CD4-positive, CD25-positive, alpha-beta regulatory T cell (primary cell): Measurements from ENCODE around the gene SH3D21. TPM values are rescaled to one million over a fixed set of nuclear protein-coding genes. Genes with fewer than 3 reads are reported as not detected.
A peak's percentile ranks its signal among the peaks of the same experiment; 100 is the strongest.

Experiments
- ATAC-seq, 2 donors: fragments of 150-1000 bp; cut with Tn5 transposase; one replicate each; pipeline ENCODE4 v1.10.0; 2021; ENCODE audit warnings: low read depth in 2 of 2, moderate number of reproducible peaks in 2 of 2, moderate library complexity in 1 of 2
- DNase-seq, 3 donors: peaks; one replicate each; pipeline versions ENCODE4 v3.0.0 to v3.0.0-alpha.2; 2012 to 2022; ENCODE audit warnings: mixed read lengths in 1 of 3
- H3K27ac ChIP-seq: one replicate; pipeline ENCODE4 v1.7.0; 2013; ENCODE audit warnings: mild to moderate bottlenecking, low read length; ENCODE audit not compliant: insufficient read depth, poor library complexity, severe bottlenecking
- H3K27me3 ChIP-seq: one replicate; pipeline ENCODE4 v1.7.0; 2013; ENCODE audit warnings: low read length; ENCODE audit not compliant: control insufficient read depth, insufficient read depth
- H3K36me3 ChIP-seq: one replicate; pipeline ENCODE4 v1.7.0; 2013; ENCODE audit warnings: mild to moderate bottlenecking, low read length, moderate library complexity; ENCODE audit not compliant: control insufficient read depth, insufficient read depth
- H3K4me1 ChIP-seq: 2 replicates; pipeline ENCODE4 v1.7.0; 2013; ENCODE audit warnings: mild to moderate bottlenecking, low read length; ENCODE audit not compliant: insufficient read depth, control insufficient read depth, poor library complexity, severe bottlenecking
- H3K4me3 ChIP-seq: one replicate; pipeline ENCODE4 v1.7.0; 2013; ENCODE audit warnings: low read depth, mild to moderate bottlenecking, low read length, moderate library complexity
- H3K9me3 ChIP-seq, 2 experiments: 1 replicate in 1 of 2; 2 replicates in 1 of 2; pipeline ENCODE4 v1.7.0; 2013; ENCODE audit warnings: low read length in 2 of 2, mild to moderate bottlenecking in 1 of 2, moderate library complexity in 1 of 2; ENCODE audit not compliant: control insufficient read depth in 2 of 2
- H3K27ac Mint-ChIP-seq, 3 donors: one replicate each; pipeline ENCODE4 v1.8.0; 2020 to 2022; ENCODE audit warnings: mild to moderate bottlenecking in 3 of 3, mixed read lengths in 3 of 3, moderate library complexity in 2 of 3
- H3K27me3 Mint-ChIP-seq: one replicate; pipeline ENCODE4 v1.8.0; 2022; ENCODE audit warnings: mild to moderate bottlenecking, mixed read lengths
- H3K36me3 Mint-ChIP-seq: one replicate; pipeline ENCODE4 v1.8.0; 2020; ENCODE audit warnings: mixed read lengths
- H3K4me1 Mint-ChIP-seq, 4 donors: one replicate each; pipeline ENCODE4 v1.8.0; 2020 to 2022; ENCODE audit warnings: mixed read lengths in 4 of 4, mild to moderate bottlenecking in 1 of 4
- H3K4me3 Mint-ChIP-seq, 4 donors: one replicate each; pipeline ENCODE4 v1.8.0; 2020 to 2022; ENCODE audit warnings: mild to moderate bottlenecking in 4 of 4, mixed read lengths in 4 of 4, moderate library complexity in 3 of 4
- H3K9me3 Mint-ChIP-seq, 7 donors: one replicate each; pipeline ENCODE4 v1.8.0; 2020 to 2022; ENCODE audit warnings: mixed read lengths in 7 of 7, mild to moderate bottlenecking in 3 of 7, moderate library complexity in 2 of 7
- polyA plus RNA-seq, 4 donors: library from polyadenylated mRNA; unstranded; fragments of 300-500 nt; fragmentation: Illumina TruSeq; gene quantifications; one replicate each; pipeline ENCODE4 v1.2.3, GENCODE V29; 2021
- total RNA-seq: library from RNA; stranded (reverse); gene quantifications from one replicate; pipeline ENCODE4 v1.2.3, GENCODE V29; 2022

The SH3D21 gene
- total RNA-seq (3.2 TPM), polyA plus RNA-seq (under 1 TPM; 0.26 to 0.42 (median 0.33) TPM)

DNA sequence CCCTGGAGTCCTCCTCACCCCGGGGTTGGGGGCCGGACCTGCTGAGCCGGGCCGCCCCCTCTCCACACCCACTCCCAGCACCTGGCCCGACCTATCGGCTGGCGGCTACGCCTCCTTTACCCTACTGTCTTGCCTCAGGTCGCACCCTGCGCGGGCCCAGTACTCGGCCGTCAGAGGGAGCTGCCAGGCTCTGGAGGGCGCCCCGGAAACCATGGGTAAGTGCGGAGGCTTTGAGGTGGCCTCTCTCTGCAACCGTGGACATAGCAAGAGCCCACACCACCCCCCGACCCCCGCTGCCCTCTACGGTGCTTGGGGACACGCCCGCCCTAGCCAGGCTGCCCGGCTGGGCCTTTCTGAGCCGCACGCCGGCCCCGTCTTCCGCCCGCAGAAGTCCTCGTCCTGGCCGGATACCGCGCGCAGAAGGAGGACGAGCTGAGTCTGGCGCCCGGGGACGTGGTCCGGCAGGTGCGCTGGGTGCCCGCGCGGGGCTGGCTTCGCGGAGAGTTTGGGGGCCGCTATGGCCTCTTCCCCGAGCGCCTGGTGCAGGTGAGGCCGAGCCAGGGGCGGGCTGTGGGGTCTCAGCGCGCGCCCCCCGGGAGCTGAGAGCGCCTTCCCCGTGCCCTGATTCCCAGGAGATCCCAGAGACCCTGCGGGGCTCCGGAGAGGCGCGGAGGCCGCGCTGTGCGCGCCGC is at the start of gene SH3D21:
Gene SH3D21, plus strand, starts transcription at position 159 of the 692 bp plus-strand sequence. Its CDS starts 53 bp downstream, at position 212.
- Mint-ChIP-seq H3K4me3 (peak within 1 kb of the TSS; percentile 86 to 99 (median 94)), H3K4me1 (peaks cover 0 to 22% (median 7%) of the 10 kb centered on the region in 4 donors), H3K36me3 (peaks cover 17% of the 10 kb centered on the region), H3K27me3 (no peaks in the 10 kb centered on the region), H3K9me3 (no peaks in the 10 kb centered on the region), H3K27ac (peak within 1 kb of the TSS; percentile 76 to 94 (median 90))
- peak; percentile 33 to 40 for ATAC-seq
- Histone ChIP-seq H3K27ac (peak within 1 kb of the TSS; percentile 80), H3K9me3 (no peaks in the 10 kb centered on the region), H3K4me1 (peaks cover 14% of the 10 kb centered on the region), H3K27me3 (no peaks in the 10 kb centered on the region), H3K4me3 (peak within 1 kb of the TSS; percentile 68), H3K36me3 (peaks cover 24% of the 10 kb centered on the region)
- DNase-seq = peak; percentile 42 to 76 (median 53)

DNA sequence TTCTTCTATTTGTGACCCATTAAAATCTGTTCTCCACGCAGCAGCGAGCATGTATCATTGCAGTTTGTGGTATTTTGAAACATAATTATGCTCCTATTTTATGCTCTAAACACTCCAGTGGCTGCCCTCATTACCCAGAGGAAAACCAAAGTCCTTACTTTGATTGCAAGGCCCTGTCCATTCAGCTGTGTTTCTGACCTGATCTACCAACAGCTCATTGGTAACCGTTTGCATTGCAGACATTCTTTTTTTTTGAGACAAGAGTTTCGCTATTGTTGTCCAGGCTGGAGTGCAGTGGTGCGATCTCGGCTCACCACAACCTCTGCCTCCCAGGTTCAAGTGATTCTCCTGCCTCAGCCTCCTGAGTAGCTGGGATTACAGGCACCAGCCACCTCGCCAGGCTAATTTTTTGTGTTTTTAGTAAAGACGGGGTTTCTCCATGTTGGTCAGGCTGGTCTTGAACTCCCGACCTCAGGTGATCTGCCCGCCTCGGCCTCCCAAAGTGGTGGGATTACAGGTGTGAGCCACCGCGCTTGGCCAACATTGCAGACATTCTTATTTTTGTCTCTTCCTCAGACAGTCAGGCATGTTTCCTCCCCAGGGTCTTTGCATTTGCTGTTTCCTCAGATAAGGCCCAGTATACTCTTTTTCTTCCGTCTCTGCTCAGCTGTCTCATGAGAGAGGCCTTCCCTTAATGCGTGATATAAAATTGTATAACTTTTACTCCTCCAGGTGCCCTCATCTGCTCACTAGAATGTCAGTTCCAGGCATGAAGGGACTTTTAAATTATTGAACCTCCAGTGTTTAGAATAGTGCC is 49.4 kb upstream of the SH3D21 start:
- Mint-ChIP-seq H3K36me3 (peaks cover 19% of the 10 kb centered on the region), H3K4me3 (no peak overlapping the region), H3K27ac (peak overlapping the region in 2 of 3 donors; percentile 13 to 49), H3K27me3 (no peaks in the 10 kb centered on the region), H3K4me1 (peaks cover 18 to 57% (median 45%) of the 10 kb centered on the region in 4 donors), H3K9me3 (no peaks in the 10 kb centered on the region)
- ATAC-seq (no peak), DNase-seq (no peak)
- Histone ChIP-seq H3K9me3 (no peaks in the 10 kb centered on the region), H3K27ac (no peak overlapping the region), H3K27me3 (no peaks in the 10 kb centered on the region), H3K4me3 (no peak overlapping the region), H3K36me3 (peaks cover 31% of the 10 kb centered on the region), H3K4me1 (no peaks in the 10 kb centered on the region)

DNA sequence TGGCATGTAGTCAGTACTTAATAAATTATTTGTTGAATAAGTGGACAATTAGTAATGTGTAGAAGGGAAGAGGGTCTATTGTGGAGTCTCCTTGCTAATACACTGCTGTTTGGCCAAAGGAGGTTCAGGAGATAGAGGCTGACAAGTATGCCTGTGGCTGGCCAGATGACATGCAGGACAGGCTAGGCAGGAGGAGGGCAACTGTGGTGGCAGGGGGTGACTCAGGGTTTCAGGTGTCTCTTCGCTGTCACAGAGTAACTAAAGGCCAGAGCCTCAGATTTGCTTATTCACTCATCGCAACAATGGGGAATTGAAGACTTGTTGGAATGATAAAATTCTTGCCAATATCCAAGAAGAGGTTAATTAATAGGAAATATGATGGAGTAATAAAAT is 48.8 kb upstream of the SH3D21 start:
- Histone ChIP-seq H3K4me3 (no peak overlapping the region), H3K27me3 (no peaks in the 10 kb centered on the region), H3K36me3 (peaks cover 34% of the 10 kb centered on the region), H3K27ac (no peak overlapping the region), H3K4me1 (no peaks in the 10 kb centered on the region), H3K9me3 (no peaks in the 10 kb centered on the region)
- Mint-ChIP-seq H3K4me3 (no peak overlapping the region), H3K27ac (peak overlapping the region in 2 of 3 donors; percentile 13 to 49), H3K36me3 (peaks cover 23% of the 10 kb centered on the region), H3K9me3 (no peaks in the 10 kb centered on the region), H3K4me1 (peaks cover 22 to 54% (median 47%) of the 10 kb centered on the region in 4 donors), H3K27me3 (no peaks in the 10 kb centered on the region)
- ATAC-seq (no peak), DNase-seq (no peak)

DNA sequence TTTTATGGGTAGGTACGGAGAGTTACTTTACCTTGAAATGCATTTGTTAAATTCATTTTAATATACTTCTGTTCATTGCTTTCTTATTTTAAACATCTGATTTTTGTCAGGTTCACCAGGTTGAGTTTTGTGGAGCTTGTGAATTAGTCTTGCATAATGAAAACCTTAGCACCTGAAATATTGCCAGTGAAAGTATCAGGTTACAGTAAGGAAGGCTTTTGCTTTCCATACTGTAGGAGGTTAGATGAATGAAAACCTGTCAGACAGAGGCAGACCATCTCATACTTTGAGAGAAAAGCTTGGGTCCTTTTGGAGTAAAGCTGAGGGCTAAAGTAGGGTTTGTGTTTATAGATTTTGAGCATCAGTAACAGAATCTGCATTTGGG is 47.2 kb upstream of the SH3D21 start:
- DNase-seq (no peak), ATAC-seq (no peak)
- H3K9me3 Mint-ChIP-seq = no peaks in the 10 kb centered on the region
- no peak overlapping the region for H3K4me3 Mint-ChIP-seq
- H3K27me3 Mint-ChIP-seq = no peaks in the 10 kb centered on the region
- H3K27ac Mint-ChIP-seq = no peak overlapping the region
- peaks cover 32% of the 10 kb centered on the region for H3K36me3 Mint-ChIP-seq
- Histone ChIP-seq H3K9me3 (no peaks in the 10 kb centered on the region), H3K36me3 (peaks cover 35% of the 10 kb centered on the region), H3K27me3 (no peaks in the 10 kb centered on the region), H3K4me3 (no peak overlapping the region), H3K27ac (no peak overlapping the region), H3K4me1 (no peaks in the 10 kb centered on the region)
- H3K4me1 Mint-ChIP-seq = peaks cover 33 to 49% (median 46%) of the 10 kb centered on the region in 4 donors

DNA sequence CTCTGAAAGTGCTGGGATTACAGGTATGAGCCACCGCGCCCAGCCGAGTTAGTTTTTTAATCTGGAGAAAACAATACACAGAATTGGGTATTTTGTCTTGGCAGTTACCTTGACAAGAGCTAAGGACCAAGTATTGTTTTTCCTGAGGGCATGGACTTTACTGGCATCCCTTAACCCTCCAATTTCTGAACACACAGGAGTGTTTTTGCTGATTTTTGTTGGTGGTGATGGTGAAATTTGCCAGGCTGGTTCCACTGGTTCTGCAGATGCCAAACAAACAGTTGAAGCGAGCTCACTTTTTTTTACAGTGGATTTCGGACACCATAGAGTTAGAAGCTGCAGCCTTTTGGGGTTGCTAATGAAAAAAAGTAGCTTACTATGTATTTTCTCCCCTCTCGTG is 37.2 kb upstream of the SH3D21 start:
- H3K27ac Mint-ChIP-seq = peak overlapping the region in 1 of 3 donors; percentile 23
- H3K4me3 Mint-ChIP-seq = no peak overlapping the region
- H3K36me3 ChIP-seq = peaks cover 40% of the 10 kb centered on the region
- no peak overlapping the region for H3K27ac ChIP-seq
- H3K27me3 ChIP-seq = no peaks in the 10 kb centered on the region
- H3K4me3 ChIP-seq = no peak overlapping the region
- no peaks in the 10 kb centered on the region for H3K9me3 ChIP-seq
- H3K9me3 Mint-ChIP-seq = no peaks in the 10 kb centered on the region
- H3K4me1 ChIP-seq = no peaks in the 10 kb centered on the region
- ATAC-seq (no peak), DNase-seq (no peak)
- H3K36me3 Mint-ChIP-seq = peaks cover 29% of the 10 kb centered on the region
- H3K4me1 Mint-ChIP-seq = peaks cover 17 to 34% (median 20%) of the 10 kb centered on the region in 4 donors
- no peaks in the 10 kb centered on the region for H3K27me3 Mint-ChIP-seq

DNA sequence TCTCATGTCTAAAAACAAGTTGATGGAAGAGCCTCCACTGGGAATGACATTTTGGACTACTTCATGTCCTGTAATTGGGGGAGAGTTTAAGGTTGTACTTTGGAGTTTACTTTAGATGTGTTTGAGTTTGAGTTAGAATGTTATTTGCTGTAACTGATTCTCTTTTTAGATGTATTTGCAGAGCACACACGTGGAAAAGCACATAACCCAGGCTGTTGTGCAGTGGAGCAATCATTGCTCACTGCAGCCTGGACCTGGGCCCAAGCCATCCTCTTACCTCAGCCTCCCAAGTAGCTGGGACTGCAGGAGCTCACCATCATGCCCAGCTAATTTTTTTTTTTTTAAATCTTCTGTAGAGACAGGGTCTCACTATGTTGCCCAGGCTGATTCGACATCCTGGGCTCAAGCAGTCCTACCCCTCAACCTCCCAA is 36.7 kb upstream of the SH3D21 start:
- Mint-ChIP-seq H3K9me3 (no peaks in the 10 kb centered on the region), H3K36me3 (peaks cover 25% of the 10 kb centered on the region), H3K4me3 (no peak overlapping the region), H3K27me3 (no peaks in the 10 kb centered on the region), H3K27ac (peak overlapping the region in 1 of 3 donors; percentile 23), H3K4me1 (peaks cover 13 to 30% (median 16%) of the 10 kb centered on the region in 4 donors)
- DNase-seq (no peak), ATAC-seq (no peak)
- Histone ChIP-seq H3K4me3 (no peak overlapping the region), H3K4me1 (no peaks in the 10 kb centered on the region), H3K27ac (no peak overlapping the region), H3K9me3 (no peaks in the 10 kb centered on the region), H3K36me3 (peaks cover 37% of the 10 kb centered on the region), H3K27me3 (no peaks in the 10 kb centered on the region)

DNA sequence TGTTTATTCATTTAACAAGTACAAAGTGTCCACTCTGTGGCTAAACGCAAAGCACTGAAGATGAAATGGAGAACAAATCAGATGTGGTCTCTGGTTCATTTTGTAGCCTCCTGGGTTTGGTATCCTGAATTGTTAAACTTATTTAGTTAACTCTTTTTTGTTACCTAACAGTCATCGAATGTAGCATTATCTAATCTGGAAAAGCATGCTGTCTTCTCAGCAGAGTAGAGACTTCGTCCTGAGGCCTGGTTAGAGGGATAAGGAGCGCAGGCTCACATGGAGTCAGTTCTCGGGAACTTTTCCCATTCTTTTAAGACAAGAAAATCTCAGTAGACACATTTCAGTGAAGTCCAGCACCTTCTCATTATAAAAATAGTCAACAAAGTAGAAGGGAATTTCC is 33.1 kb upstream of the SH3D21 start:
- no peak overlapping the region for H3K27ac ChIP-seq
- H3K9me3 ChIP-seq = no peaks in the 10 kb centered on the region
- no peaks in the 10 kb centered on the region for H3K27me3 ChIP-seq
- no peaks in the 10 kb centered on the region for H3K4me1 ChIP-seq
- Mint-ChIP-seq H3K9me3 (no peaks in the 10 kb centered on the region), H3K27me3 (no peaks in the 10 kb centered on the region), H3K36me3 (peaks cover 21% of the 10 kb centered on the region), H3K4me1 (peaks cover 9 to 23% (median 17%) of the 10 kb centered on the region in 4 donors), H3K27ac (peak overlapping the region; percentile 9 to 51 (median 22)), H3K4me3 (no peak overlapping the region)
- H3K36me3 ChIP-seq = peaks cover 36% of the 10 kb centered on the region
- DNase-seq = no peak
- no peak overlapping the region for H3K4me3 ChIP-seq
- ATAC-seq = no peak
